Right renal cortex interstitium (tissue), 3 donors: Measurements from ENCODE around the gene ITGA2B. TPM values are rescaled to one million over a fixed set of nuclear protein-coding genes. Genes with fewer than 3 reads are reported as not detected.

Experiments
- DNase-seq, 3 donors: peaks; one replicate each; pipeline ENCODE4 v3.0.0-alpha.2; 2013; ENCODE audit warnings: low read depth in 3 of 3, low spot score in 2 of 3
- polyA plus RNA-seq, 3 donors: library from polyadenylated mRNA; unstranded; fragments of 120-200 nt; gene quantifications; one replicate each; pipeline ENCODE4 v1.2.1, GENCODE V29; 2013; ENCODE audit not compliant: insufficient read length in 3 of 3

ITGA2B gene
- polyA plus RNA-seq = 1 to 10 TPM; 4.7 to 8.7 (median 4.8) TPM

GRCh38 chr17:44389281-44389680, at the start of gene ITGA2B:
Gene ITGA2B, minus strand, starts transcription at chr17:44389649. Its CDS starts 176 bp downstream, at chr17:44389473.
- DNase-seq = no peak

GRCh38 chr17:44439168-44439567, 49.7 kb upstream of the ITGA2B start:
- DNase-seq = no peak

- no peak for DNase-seq
Observed at GRCh38 chr17:44438636-44439035, 49.2 kb upstream of the ITGA2B start.

GRCh38 chr17:44436336-44436735, 46.9 kb upstream of the ITGA2B start:
- DNase-seq = no peak

- DNase-seq = no peak
Observed at GRCh38 chr17:44432254-44433157, 43.1 kb upstream of the ITGA2B start.

GRCh38 chr17:44424828-44425461, 35.5 kb upstream of the ITGA2B start:
- no peak for DNase-seq

- no peak for DNase-seq
Observed at GRCh38 chr17:44417553-44417952, 28.1 kb upstream of the ITGA2B start.

- DNase-seq = no peak
Observed at GRCh38 chr17:44416558-44417289, 27.3 kb upstream of the ITGA2B start.

GRCh38 chr17:44414394-44415155, 25.1 kb upstream of the ITGA2B start:
- no peak for DNase-seq

GRCh38 chr17:44409309-44410028, 20.0 kb upstream of the ITGA2B start:
- DNase-seq = no peak

GRCh38 chr17:44408786-44409185, 19.3 kb upstream of the ITGA2B start:
- no peak for DNase-seq

- DNase-seq = no peak
Observed at GRCh38 chr17:44402564-44403172, 13.2 kb upstream of the ITGA2B start.

- no peak for DNase-seq
Observed at GRCh38 chr17:44400226-44400847, 10.9 kb upstream of the ITGA2B start.

- no peak for DNase-seq
Observed at GRCh38 chr17:44398692-44399691, 9.5 kb upstream of the ITGA2B start.

- DNase-seq = no peak
Observed at GRCh38 chr17:44397479-44398440, 8.3 kb upstream of the ITGA2B start.

- no peak for DNase-seq
Observed at GRCh38 chr17:44396946-44397345, 7.5 kb upstream of the ITGA2B start.

GRCh38 chr17:44394833-44395232, 5.4 kb upstream of the ITGA2B start:
- DNase-seq = no peak
